Left lung (tissue), 10 donors: ENCODE results near the gene ZC3HAV1L. TPM values are rescaled to one million over a fixed set of nuclear protein-coding genes. Genes with fewer than 3 reads are reported as not detected.
"Not testable (repeated sequence)": the region's sequence is repeated elsewhere in the genome, so short reads cannot be mapped to it uniquely, and the experiment has no call there.

Experiments
- ATAC-seq: fragments of 200-7000 bp; cut with Tn5 transposase; one replicate; pipeline ENCODE4 v1.9.1; 2020; ENCODE audit warnings: moderate library complexity
- DNase-seq, 4 donors: peaks; one replicate each; pipeline ENCODE4 v3.0.0-alpha.2; 2013 to 2020
- H3K27ac ChIP-seq, 2 donors: fragments of 200-600 bp; sonication (generic) in 1 of 2; one replicate each; pipeline versions ENCODE4 v1.5.0 to v1.8.0; 2020 to 2021
- H3K27me3 ChIP-seq, 2 donors: fragments of 200-600 bp; sonication (generic) in 1 of 2; one replicate each; pipeline versions ENCODE4 v1.5.0 to v1.8.0; 2020 to 2021
- H3K36me3 ChIP-seq, 2 donors: fragments of 200-600 bp; sonication (generic) in 1 of 2; one replicate each; pipeline versions ENCODE4 v1.5.0 to v1.8.0; 2020 to 2021
- H3K4me1 ChIP-seq, 2 donors: fragments of 200-600 bp; one replicate each; pipeline ENCODE4 v1.8.0; 2021
- H3K4me3 ChIP-seq, 2 donors: fragments of 200-600 bp; sonication (generic) in 1 of 2; one replicate each; pipeline versions ENCODE4 v1.5.0 to v1.8.0; 2020 to 2021; ENCODE audit warnings: mild to moderate bottlenecking in 1 of 2
- H3K9me3 ChIP-seq, 2 donors: fragments of 200-600 bp; sonication (generic) in 1 of 2; one replicate each; pipeline versions ENCODE4 v1.5.0 to v1.8.0; 2020 to 2021
- intact Hi-C, 2 donors: fragments of 100-400 bp; cut with DNase I; formaldehyde crosslinking; loops; one replicate each; pipeline versions ENCODE4 v1.11.2 to v1.14.2; 2022
- polyA plus RNA-seq, 6 donors: library from polyadenylated mRNA; unstranded; fragments of 120-200 nt; gene quantifications; one replicate each; pipeline ENCODE4 v1.2.1, GENCODE V29; 2013; ENCODE audit not compliant: insufficient read length in 6 of 6
- total RNA-seq, 2 donors: library from RNA; stranded (reverse); fragmentation: NEBNext Ultra II Directional; extraction: Animal tissue kit (Norgen Biotek cat#: 25700); gene quantifications; one replicate each; pipeline ENCODE4 v1.2.1, GENCODE V29; 2021
- TF ChIP-seq, protein P1 (sequence below), 2 donors: fragments of 200-600 bp; sonication (generic) in 1 of 2; IDR thresholded peaks; one replicate each; pipeline versions ENCODE4 v1.5.0 to v1.8.0; 2021; ENCODE audit warnings: antibody characterized with exemption in 2 of 2
- donor health status: DM: no; HTN: yes; CAD: no.
- donor health status: DM: no; HTN: no; CAD: no.

ZC3HAV1L gene
- total and polyA plus RNA-seq, 8 donors = 8.4 to 27.9 (median 23.9) TPM

DNA sequence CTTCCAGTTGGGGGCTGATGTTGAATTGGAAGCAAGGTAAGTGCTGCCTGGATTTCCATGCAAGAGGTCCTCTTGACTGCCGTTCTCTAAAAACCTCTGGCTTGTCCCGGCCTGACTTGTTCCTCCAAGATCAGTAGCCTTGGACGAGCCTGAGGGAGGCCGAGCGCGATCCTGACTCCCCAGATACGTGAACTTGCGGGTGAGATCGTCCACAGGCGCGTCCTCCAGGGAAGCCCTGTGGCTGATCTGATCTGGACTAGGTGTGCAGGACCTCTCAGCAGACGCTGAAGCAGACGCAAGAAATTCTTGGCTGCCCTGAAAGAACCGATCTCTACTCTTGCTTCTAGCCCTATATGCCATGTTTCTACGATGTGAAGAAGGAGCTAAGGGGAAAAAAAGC lies 44.0 kb upstream of the ZC3HAV1L start:
- no peak for DNase-seq
- TF ChIP-seq, protein P1, sequence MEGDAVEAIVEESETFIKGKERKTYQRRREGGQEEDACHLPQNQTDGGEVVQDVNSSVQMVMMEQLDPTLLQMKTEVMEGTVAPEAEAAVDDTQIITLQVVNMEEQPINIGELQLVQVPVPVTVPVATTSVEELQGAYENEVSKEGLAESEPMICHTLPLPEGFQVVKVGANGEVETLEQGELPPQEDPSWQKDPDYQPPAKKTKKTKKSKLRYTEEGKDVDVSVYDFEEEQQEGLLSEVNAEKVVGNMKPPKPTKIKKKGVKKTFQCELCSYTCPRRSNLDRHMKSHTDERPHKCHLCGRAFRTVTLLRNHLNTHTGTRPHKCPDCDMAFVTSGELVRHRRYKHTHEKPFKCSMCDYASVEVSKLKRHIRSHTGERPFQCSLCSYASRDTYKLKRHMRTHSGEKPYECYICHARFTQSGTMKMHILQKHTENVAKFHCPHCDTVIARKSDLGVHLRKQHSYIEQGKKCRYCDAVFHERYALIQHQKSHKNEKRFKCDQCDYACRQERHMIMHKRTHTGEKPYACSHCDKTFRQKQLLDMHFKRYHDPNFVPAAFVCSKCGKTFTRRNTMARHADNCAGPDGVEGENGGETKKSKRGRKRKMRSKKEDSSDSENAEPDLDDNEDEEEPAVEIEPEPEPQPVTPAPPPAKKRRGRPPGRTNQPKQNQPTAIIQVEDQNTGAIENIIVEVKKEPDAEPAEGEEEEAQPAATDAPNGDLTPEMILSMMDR (IDR thresholded peaks at IDR 0.05) = no peak
- Histone ChIP-seq H3K27ac (no peak overlapping the region), H3K9me3 (no peaks in the 10 kb centered on the region), H3K36me3 (peaks cover 5 to 98% of the 10 kb centered on the region in 2 donors), H3K4me3 (no peak overlapping the region), H3K27me3 (no peaks in the 10 kb centered on the region), H3K4me1 (peaks cover 0 to 5% of the 10 kb centered on the region in 2 donors)
- intact Hi-C loops = no loop called here
- no peak for ATAC-seq

DNA sequence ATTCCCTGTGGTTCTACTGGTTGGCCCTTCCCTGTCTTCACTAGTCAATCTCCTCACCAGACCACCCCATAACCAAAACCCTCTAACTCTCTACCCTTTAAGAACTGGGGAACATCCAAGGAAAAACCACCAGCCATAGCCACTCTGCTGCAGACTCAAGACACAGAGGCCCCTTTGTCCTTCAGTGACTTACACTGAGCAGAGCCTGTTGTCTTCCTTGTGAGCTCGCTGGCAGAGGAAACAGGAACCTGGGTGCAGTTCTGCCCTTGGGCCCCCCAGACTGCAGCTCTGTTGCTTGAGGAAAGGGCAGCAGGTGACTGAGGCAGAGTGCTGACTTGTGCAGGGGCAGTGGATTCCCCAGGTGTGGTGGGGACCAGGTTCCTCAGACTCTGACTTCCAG lies 43.1 kb upstream of the ZC3HAV1L start:
- Histone ChIP-seq H3K27ac (peak overlapping the region in 1 of 2 donors; percentile 9), H3K27me3 (no peaks in the 10 kb centered on the region), H3K9me3 (no peaks in the 10 kb centered on the region), H3K4me3 (no peak overlapping the region), H3K4me1 (peaks cover 0 to 10% of the 10 kb centered on the region in 2 donors), H3K36me3 (peaks cover 5 to 97% of the 10 kb centered on the region in 2 donors)
- TF ChIP-seq, protein P1 (IDR thresholded peaks at IDR 0.05) = no peak
- DNase-seq (no peak), ATAC-seq (no peak)
- intact Hi-C loops = no loop called here

DNA sequence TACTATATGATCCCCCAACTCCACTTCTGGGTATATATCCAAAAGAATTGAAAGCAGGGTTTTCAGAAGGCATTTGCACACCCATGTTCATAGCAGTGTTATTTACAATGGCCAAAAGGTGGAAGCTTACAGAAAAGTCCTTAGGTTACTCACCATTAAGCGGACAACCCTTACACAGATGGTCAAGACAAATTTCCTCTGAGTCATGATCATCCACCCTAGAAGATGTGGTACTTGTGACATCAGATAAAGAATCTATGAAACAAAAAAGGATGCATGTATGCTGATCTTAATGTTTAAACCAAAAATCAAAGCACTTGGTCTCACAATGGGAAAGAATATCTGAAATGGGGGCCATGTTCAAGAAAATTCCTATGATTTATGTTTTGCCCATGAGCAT lies 42.6 kb upstream of the ZC3HAV1L start:
- no peak for ATAC-seq
- intact Hi-C loops = no loop called here

DNA sequence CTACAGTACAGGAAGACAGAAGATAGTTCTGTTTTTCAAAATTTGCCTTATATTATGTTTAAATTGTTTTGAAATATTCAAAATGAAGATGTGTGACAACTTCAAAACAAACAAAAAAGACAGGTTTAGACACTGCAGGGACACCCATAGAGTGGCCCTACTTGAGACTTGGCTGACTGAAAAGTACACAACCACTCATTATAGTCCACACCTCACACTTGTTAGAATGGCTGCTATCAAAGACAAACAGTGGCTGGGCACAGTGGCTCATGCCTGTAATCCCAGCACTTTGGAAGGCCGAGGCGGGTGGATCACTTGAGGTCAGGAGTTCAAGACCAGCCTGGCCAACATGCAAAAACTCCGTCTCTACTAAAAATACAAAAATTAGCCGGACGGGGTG lies 41.9 kb upstream of the ZC3HAV1L start:
- not testable (repeated sequence) for H3K27me3 ChIP-seq

More for the DNA sequence above, 42.6 kb upstream of the ZC3HAV1L start:
- Histone ChIP-seq H3K4me3 (no peak overlapping the region), H3K4me1 (peaks cover 0 to 14% of the 10 kb centered on the region in 2 donors), H3K27ac (no peak overlapping the region), H3K27me3 (no peaks in the 10 kb centered on the region), H3K9me3 (no peaks in the 10 kb centered on the region), H3K36me3 (peaks cover 5 to 97% of the 10 kb centered on the region in 2 donors)
- no peak for DNase-seq
- TF ChIP-seq, protein P1 (IDR thresholded peaks at IDR 0.05) = no peak

DNA sequence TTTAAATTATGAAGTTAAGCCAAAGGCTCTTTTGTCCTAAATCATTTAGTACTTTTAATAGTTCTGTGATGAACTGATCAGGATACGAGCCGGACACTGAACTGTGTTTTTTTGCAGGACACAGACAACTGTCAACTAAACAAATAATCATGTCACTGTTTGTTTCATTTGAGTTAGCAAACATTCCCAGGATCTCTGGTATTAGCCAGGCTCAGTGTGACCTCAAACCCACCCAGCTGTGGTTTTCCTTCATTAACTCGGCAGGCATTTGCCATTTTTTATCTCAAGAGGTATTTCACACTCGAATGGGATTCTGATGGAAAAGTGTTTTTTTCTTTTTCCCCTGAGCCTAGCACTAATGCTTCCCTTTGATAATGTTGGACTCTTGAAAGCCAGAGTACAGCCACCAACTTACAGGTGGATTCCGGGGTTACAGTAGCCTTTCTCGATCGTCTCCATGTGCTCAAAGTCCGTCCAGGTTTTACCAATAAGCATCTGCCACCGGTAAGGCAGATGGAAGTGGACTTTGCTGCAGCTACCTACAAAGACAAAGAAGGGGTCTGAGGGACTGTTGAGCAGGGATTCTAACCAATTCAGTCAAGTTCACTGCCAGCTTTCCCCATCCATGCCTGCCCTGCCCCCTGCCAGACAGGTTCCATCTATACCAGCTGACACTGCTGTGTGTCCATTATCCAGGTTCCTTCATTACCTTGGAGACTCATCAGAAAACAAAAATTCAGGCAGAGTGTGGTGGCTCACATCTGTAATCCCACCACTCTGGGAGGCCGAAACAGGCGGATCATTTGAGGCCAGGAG lies 40.2 kb upstream of the ZC3HAV1L start:
- H3K4me1 ChIP-seq = peaks cover 0 to 23% of the 10 kb centered on the region in 2 donors
- intact Hi-C loops = no loop called here
- peaks cover 5 to 97% of the 10 kb centered on the region in 2 donors for H3K36me3 ChIP-seq
- no peaks in the 10 kb centered on the region for H3K27me3 ChIP-seq
- H3K4me3 ChIP-seq = no peak overlapping the region
- TF ChIP-seq, protein P1 (IDR thresholded peaks at IDR 0.05) = no peak
- ATAC-seq = no peak
- no peak for DNase-seq
- no peaks in the 10 kb centered on the region for H3K9me3 ChIP-seq
- no peak overlapping the region for H3K27ac ChIP-seq

More for the DNA sequence above, 41.9 kb upstream of the ZC3HAV1L start:
- H3K4me3 ChIP-seq, H3K27ac ChIP-seq, H3K9me3 ChIP-seq, DNase-seq, intact Hi-C loops: not testable (repeated sequence)
- ATAC-seq = peak; percentile 82
- Histone ChIP-seq H3K4me1 (peaks cover 0 to 21% of the 10 kb centered on the region in 2 donors), H3K36me3 (peaks cover 5 to 97% of the 10 kb centered on the region in 2 donors)
